Measurements from ENCODE around the gene SERPINE1. TPM values are rescaled to one million over a fixed set of nuclear protein-coding genes. Genes with fewer than 3 reads are reported as not detected.

Gene SERPINE1
- total and polyA plus RNA-seq, 2 experiments from 2014 or later, result 0.97 to 1.2 TPM

DNA sequence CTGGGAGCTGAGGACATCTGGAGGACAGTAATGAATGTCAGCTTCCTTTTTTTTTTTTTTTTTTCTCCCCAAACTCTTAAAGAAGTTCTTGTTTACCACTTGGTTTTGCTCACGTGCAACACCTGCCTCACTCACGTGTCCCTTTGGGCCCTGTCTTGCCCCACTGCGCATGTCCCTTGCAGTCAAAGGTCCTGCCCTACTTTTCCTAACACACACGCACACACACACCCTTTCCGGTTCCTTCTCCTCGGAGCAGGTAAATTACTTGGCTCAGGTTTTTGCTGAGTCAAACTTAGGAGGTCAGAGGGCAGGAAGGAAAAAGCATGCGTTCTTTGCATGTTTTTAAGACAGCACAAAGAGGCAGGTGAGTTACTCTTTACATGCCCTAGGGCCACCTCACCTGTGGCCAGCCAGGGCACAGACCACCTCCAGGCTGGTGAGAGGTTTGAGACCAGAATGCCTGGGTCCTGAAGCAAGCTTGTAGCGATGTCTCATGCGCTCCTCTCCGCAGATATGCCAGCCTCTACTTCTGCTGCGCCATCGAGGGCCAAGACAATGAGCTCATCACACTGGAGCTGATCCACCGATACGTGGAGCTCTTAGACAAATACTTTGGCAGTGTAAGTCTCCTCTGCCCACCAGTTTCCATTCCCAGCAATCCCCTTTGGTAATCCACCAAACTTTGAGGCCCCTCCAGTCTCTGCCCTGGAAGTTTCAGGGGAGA is 30.1 kb downstream of the SERPINE1 start:
- Histone ChIP-seq H2AFZ (no peak overlapping the region), H3K36me3 (ENCODE audit: insufficient read depth) (no peaks in the 10 kb centered on the region), H3K79me2 (replicated peaks; ENCODE audit: insufficient read depth) (peaks cover 14% of the 10 kb centered on the region), H3K27ac (ENCODE audit: low read depth) (peak overlapping the region; percentile 40; the same call in 1 of the 2 replicates), H3K27me3 (ENCODE audit: insufficient read depth) (peaks cover 24% of the 10 kb centered on the region), H3K4me2 (peak overlapping the region; percentile 62), H3K4me1 (ENCODE audit: insufficient read depth) (peaks cover 49% of the 10 kb centered on the region), H3K9me2 (ENCODE audit: insufficient read depth) (peaks cover 4% of the 10 kb centered on the region; the same call in 1 of the 2 replicates), H3K4me3 (no peak overlapping the region), H3F3A (replicated peaks; ENCODE audit: low read depth) (peaks cover 31% of the 10 kb centered on the region), H4K20me1 (replicated peaks; ENCODE audit: insufficient read depth) (no peaks in the 10 kb centered on the region)
- Mint-ChIP-seq H3K36me3 (ENCODE audit: low read depth) (peaks cover 23% of the 10 kb centered on the region), H3K9me3 (peaks cover 11% of the 10 kb centered on the region; the same call in 2 of the 3 replicates), H3K4me3 (peak overlapping the region; percentile 43; the same call in 2 of the 3 replicates), H3K27me3 (ENCODE audit: insufficient read depth, low read depth, poor library complexity) (peaks cover 32% of the 10 kb centered on the region), H3K4me1 (peaks cover 51% of the 10 kb centered on the region), H3K27ac (peak overlapping the region; percentile 76)
- DNase-seq (ENCODE audit: low spot score), result peak; percentile 57
- no peak for TF ChIP-seq POLR2AphosphoS5 (IDR thresholded peaks at IDR 0.05; ENCODE audit: low read depth)
- TF ChIP-seq, protein P1, sequence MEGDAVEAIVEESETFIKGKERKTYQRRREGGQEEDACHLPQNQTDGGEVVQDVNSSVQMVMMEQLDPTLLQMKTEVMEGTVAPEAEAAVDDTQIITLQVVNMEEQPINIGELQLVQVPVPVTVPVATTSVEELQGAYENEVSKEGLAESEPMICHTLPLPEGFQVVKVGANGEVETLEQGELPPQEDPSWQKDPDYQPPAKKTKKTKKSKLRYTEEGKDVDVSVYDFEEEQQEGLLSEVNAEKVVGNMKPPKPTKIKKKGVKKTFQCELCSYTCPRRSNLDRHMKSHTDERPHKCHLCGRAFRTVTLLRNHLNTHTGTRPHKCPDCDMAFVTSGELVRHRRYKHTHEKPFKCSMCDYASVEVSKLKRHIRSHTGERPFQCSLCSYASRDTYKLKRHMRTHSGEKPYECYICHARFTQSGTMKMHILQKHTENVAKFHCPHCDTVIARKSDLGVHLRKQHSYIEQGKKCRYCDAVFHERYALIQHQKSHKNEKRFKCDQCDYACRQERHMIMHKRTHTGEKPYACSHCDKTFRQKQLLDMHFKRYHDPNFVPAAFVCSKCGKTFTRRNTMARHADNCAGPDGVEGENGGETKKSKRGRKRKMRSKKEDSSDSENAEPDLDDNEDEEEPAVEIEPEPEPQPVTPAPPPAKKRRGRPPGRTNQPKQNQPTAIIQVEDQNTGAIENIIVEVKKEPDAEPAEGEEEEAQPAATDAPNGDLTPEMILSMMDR (conservative IDR thresholded peaks at IDR 0.05; ENCODE audit: low read depth in 2 of 2), result 0 out of 4 replicates have a peak, but pooled peaks of 1 of the 2 experiments have one; percentile 7
- no peak for ATAC-seq

DNA sequence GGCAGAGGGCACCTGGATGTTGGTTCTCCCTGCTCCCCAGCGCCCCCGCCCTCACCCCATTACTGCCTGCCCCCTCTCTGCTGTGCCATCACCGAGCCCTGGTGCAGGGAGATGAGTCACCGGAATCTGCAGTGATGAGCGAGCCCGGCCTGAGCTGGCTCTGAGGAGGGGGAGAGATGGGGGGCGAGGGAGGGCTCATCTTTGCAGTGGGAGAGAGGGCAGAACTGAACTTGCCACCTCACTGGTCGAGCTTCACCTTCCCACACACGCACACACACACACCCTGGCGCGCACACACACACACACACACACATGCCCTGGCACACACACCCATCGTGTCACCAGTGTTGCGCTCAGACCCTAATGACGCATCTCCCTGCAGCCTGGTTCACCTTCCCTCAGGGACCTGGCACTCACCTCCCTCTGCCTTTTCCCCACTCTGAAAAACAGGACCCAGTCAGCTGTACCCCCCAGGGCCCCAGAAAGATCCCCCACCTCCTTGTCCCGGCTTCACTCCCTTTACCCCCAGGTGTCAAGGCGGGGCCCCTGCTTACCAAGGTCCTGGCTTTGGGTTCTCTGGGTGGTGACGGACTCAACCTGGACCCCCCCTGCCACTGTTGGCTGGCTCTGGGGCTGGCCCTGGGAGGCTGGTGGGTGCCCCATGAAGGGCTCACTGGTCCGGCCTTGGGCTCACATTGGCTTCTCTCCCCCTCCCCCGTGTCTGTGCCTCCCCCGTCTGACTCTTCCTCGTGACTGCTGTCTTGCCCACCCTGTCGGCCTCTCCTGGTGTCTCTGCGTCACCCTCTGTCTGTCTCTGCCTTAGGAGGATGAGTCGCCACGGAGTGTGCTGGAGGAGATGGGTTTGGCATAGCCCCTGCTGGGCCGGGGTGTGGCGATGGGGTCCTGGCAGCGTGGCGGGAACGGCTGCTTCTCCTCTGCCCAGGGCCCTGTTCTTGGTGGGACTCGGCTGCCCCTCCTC is 33.1 kb downstream of the SERPINE1 start:
- H3F3A ChIP-seq (replicated peaks; ENCODE audit: low read depth), result peaks cover 39% of the 10 kb centered on the region
- peak overlapping the region; percentile 62 for H3K4me2 ChIP-seq
- no peak for DNase-seq (ENCODE audit: low spot score)
- Mint-ChIP-seq H3K27ac (no peak overlapping the region), H3K9me3 (no peaks in the 10 kb centered on the region; the same call in 1 of the 3 replicates), H3K27me3 (ENCODE audit: insufficient read depth, low read depth, poor library complexity) (peaks cover 36% of the 10 kb centered on the region), H3K4me3 (no peak overlapping the region), H3K4me1 (peaks cover 58% of the 10 kb centered on the region), H3K36me3 (ENCODE audit: low read depth) (peaks cover 19% of the 10 kb centered on the region)
- peaks cover 37% of the 10 kb centered on the region for H3K27me3 ChIP-seq (ENCODE audit: insufficient read depth)
- H3K9me2 ChIP-seq (ENCODE audit: insufficient read depth), result no peaks in the 10 kb centered on the region
- H3K4me1 ChIP-seq (ENCODE audit: insufficient read depth), result peaks cover 60% of the 10 kb centered on the region
- H3K27ac ChIP-seq (ENCODE audit: low read depth), result no peak overlapping the region
- ATAC-seq, result no peak
- H3K79me2 ChIP-seq (replicated peaks; ENCODE audit: insufficient read depth), result peaks cover 14% of the 10 kb centered on the region
- no peak overlapping the region for H3K4me3 ChIP-seq
- peaks cover 4% of the 10 kb centered on the region; the same call in 1 of the 2 replicates for H4K20me1 ChIP-seq (replicated peaks; ENCODE audit: insufficient read depth)
- H3K36me3 ChIP-seq (ENCODE audit: insufficient read depth), result no peaks in the 10 kb centered on the region
- H2AFZ ChIP-seq, result no peak overlapping the region
- TF ChIP-seq EZH2 (IDR thresholded peaks at IDR 0.05; ENCODE audit: low read depth, unreplicated experiment) (no peak), ZNF331 (CRISPR knock-in tag; IDR thresholded peaks at IDR 0.05; ENCODE audit: low read depth) (no peak), NANOG (IDR thresholded peaks at IDR 0.05; ENCODE audit: borderline replicate concordance) (no peak), ZNF114 (CRISPR knock-in tag; IDR thresholded peaks at IDR 0.05) (no peak), STAT1 (IDR thresholded peaks at IDR 0.05; ENCODE audit: unreplicated experiment) (no peak), EZH2phosphoT487 (IDR thresholded peaks at IDR 0.05; ENCODE audit: unreplicated experiment) (no peak), JUNB (IDR thresholded peaks at IDR 0.05; ENCODE audit: unreplicated experiment) (no peak)
- TF ChIP-seq, protein P2, sequence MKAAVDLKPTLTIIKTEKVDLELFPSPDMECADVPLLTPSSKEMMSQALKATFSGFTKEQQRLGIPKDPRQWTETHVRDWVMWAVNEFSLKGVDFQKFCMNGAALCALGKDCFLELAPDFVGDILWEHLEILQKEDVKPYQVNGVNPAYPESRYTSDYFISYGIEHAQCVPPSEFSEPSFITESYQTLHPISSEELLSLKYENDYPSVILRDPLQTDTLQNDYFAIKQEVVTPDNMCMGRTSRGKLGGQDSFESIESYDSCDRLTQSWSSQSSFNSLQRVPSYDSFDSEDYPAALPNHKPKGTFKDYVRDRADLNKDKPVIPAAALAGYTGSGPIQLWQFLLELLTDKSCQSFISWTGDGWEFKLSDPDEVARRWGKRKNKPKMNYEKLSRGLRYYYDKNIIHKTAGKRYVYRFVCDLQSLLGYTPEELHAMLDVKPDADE (IDR thresholded peaks at IDR 0.05), result no peak
- TF ChIP-seq, protein P3, sequence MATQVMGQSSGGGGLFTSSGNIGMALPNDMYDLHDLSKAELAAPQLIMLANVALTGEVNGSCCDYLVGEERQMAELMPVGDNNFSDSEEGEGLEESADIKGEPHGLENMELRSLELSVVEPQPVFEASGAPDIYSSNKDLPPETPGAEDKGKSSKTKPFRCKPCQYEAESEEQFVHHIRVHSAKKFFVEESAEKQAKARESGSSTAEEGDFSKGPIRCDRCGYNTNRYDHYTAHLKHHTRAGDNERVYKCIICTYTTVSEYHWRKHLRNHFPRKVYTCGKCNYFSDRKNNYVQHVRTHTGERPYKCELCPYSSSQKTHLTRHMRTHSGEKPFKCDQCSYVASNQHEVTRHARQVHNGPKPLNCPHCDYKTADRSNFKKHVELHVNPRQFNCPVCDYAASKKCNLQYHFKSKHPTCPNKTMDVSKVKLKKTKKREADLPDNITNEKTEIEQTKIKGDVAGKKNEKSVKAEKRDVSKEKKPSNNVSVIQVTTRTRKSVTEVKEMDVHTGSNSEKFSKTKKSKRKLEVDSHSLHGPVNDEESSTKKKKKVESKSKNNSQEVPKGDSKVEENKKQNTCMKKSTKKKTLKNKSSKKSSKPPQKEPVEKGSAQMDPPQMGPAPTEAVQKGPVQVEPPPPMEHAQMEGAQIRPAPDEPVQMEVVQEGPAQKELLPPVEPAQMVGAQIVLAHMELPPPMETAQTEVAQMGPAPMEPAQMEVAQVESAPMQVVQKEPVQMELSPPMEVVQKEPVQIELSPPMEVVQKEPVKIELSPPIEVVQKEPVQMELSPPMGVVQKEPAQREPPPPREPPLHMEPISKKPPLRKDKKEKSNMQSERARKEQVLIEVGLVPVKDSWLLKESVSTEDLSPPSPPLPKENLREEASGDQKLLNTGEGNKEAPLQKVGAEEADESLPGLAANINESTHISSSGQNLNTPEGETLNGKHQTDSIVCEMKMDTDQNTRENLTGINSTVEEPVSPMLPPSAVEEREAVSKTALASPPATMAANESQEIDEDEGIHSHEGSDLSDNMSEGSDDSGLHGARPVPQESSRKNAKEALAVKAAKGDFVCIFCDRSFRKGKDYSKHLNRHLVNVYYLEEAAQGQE (IDR thresholded peaks at IDR 0.05; ENCODE audit: unreplicated experiment), result no peak
- TF ChIP-seq, protein P1 (conservative IDR thresholded peaks at IDR 0.05; ENCODE audit: low read depth in 2 of 2), result no peak

All from GM23338 (cell line).